ENCODE measurements around the gene PTPA.

Gene PTPA

DNA sequence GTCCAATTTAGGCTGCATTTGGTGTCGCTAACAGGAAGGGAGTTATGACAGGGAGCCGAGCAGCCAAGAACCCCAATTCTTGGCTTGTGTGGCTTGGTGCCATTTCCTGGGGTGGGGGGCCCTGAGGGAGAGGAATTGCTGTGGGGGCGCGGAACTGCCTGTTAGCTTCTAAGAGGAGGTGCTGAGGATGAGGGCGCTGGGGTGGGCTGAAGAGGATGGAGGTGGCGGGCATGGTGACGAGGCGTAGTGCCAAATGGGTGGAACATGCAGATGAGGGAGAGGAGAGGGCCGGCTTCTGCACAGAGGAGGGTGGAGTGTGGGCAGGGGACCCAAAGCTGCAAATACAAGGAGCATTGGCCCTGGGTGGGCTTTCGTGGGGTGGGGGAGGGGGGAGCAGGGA lies 38.9 kb downstream of the PTPA start:
- no peaks in the 10 kb centered on the region for H3K27me3 ChIP-seq
- no peak overlapping the region for H3K27ac ChIP-seq
- peaks cover 0 to 32% (median 25%) of the 10 kb centered on the region in 4 donors for H3K4me1 ChIP-seq
- intact Hi-C loops (cut with DNase I; ENCODE audit: low total_unique reads): no loop called here
- peaks cover 0 to 67% (median 5%) of the 10 kb centered on the region in 3 donors for H3K36me3 ChIP-seq
- H3K4me3 ChIP-seq: no peak overlapping the region
- no peak for TF ChIP-seq CTCF (IDR thresholded peaks at IDR 0.05)
- no peaks in the 10 kb centered on the region for H3K9me3 ChIP-seq
- no peak for DNase-seq

DNA sequence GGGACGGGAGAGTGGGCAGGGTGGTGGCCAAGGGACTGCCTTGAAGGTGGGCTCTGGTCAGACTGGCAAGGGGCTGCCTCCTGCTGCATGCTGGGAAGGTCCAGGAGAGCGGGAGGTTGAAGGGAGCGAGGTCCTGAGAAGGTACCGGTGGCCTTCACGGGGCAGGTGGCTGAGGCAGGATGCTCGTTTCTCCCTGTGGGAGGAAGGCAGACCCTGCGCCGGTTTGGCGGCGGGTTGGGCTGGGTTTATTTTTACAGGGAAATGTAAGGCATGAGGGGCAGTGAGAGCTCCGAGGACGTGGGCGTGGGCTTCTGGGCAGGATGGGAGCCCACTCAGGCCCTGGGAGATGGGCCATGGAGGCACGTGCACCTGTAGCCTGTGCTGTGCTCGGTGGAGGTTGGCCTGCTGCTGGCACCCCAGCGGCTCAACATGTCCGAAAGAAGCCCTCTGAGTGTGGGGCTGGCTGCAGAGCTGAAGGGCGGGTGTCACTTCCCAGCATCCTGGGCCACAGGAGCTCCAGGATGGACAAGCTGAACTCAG lies 39.5 kb downstream of the PTPA start:
- no peak for TF ChIP-seq CTCF (IDR thresholded peaks at IDR 0.05)
- Histone ChIP-seq H3K4me1 (peaks cover 0 to 26% (median 19%) of the 10 kb centered on the region in 4 donors), H3K4me3 (no peak overlapping the region), H3K27ac (no peak overlapping the region), H3K36me3 (peaks cover 0 to 73% (median 5%) of the 10 kb centered on the region in 3 donors), H3K9me3 (no peaks in the 10 kb centered on the region), H3K27me3 (no peaks in the 10 kb centered on the region)
- intact Hi-C loops (cut with DNase I; ENCODE audit: low total_unique reads): no loop called here
- no peak for DNase-seq

- TF ChIP-seq CTCF (IDR thresholded peaks at IDR 0.05): no peak
- H3K36me3 ChIP-seq: peaks cover 0 to 81% (median 5%) of the 10 kb centered on the region in 3 donors
- H3K4me3 ChIP-seq: no peak overlapping the region
- no peaks in the 10 kb centered on the region for H3K27me3 ChIP-seq
- intact Hi-C loops (cut with DNase I; ENCODE audit: low total_unique reads): no loop called here
- no peak for DNase-seq
- H3K4me1 ChIP-seq: peaks cover 0 to 19% (median 11%) of the 10 kb centered on the region in 4 donors
- H3K27ac ChIP-seq: no peak overlapping the region
- H3K9me3 ChIP-seq: no peaks in the 10 kb centered on the region
These were observed 40.3 kb downstream of the PTPA start for GRCh38 chr9:129151469-129151868.

DNA sequence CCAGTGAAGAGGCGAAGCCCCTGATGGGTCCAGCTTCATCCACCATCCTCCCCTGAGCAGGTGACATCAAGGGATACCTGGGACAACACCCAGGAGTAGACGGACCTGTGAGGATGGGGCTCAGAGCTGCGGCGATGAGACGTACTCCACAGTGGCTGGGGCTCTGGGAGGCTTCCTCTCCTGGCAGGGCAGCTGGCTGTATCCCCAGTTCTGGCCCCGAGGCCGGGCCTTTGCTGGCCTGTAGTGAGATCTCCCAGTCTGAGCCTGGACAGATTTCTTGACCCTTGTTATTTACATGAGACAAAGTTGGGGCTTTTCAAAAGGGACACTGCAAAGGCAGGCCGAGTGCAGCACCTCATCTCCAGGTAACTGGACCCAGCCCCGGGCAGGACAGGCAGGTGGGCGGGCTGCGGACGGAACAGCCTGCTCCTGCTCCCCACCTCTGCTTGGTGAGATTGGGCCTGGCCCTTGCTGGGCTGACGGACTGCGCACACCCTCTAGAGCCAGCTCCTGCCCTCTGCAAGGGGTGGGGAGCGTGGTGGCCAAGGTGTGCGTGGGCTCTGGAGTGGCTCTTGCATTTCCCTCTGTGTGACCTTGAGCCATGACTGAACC lies 43.8 kb downstream of the PTPA start:
- no peaks in the 10 kb centered on the region for H3K4me1 ChIP-seq
- H3K4me3 ChIP-seq: no peak overlapping the region
- H3K27ac ChIP-seq: no peak overlapping the region
- H3K36me3 ChIP-seq: peaks cover 0 to 70% (median 5%) of the 10 kb centered on the region in 3 donors
- intact Hi-C loops (cut with DNase I; ENCODE audit: low total_unique reads): no loop called here
- no peak for DNase-seq
- no peak for TF ChIP-seq CTCF (IDR thresholded peaks at IDR 0.05)
- H3K27me3 ChIP-seq: no peaks in the 10 kb centered on the region
- H3K9me3 ChIP-seq: no peaks in the 10 kb centered on the region

- Histone ChIP-seq H3K9me3 (no peaks in the 10 kb centered on the region), H3K27ac (no peak overlapping the region), H3K4me3 (no peak overlapping the region), H3K4me1 (no peaks in the 10 kb centered on the region), H3K27me3 (no peaks in the 10 kb centered on the region), H3K36me3 (peaks cover 0 to 60% (median 5%) of the 10 kb centered on the region in 3 donors)
- no peak for TF ChIP-seq CTCF (IDR thresholded peaks at IDR 0.05)
- intact Hi-C loops (cut with DNase I; ENCODE audit: low total_unique reads): no loop called here
- no peak for DNase-seq
These were observed 44.9 kb downstream of the PTPA start for GRCh38 chr9:129156163-129156562.
